Suprapubic skin (tissue), 4 donors: ENCODE data around the gene TMC6.

Experiments used
- CTCF ChIP-seq, 2 donors: fragments of 200-600 bp in 1 of 2; fragments of 450-650 bp in 1 of 2; sonication (generic) in 1 of 2; IDR thresholded peaks; one replicate each; pipeline ENCODE4 v1.5.1; 2016 to 2019; ENCODE audit warnings: antibody characterized with exemption in 2 of 2, mild to moderate bottlenecking in 1 of 2, moderate library complexity in 1 of 2
- EP300 ChIP-seq: sonication (generic); formaldehyde crosslinking; IDR thresholded peaks from one replicate; pipeline ENCODE4 v1.6.1; 2017; ENCODE audit warnings: antibody characterized with exemption
- POLR2A ChIP-seq, 2 donors: fragments of 450-650 bp; IDR thresholded peaks; one replicate each; pipeline ENCODE4 v1.6.1; 2017; ENCODE audit warnings: antibody characterized with exemption in 2 of 2, mild to moderate bottlenecking in 2 of 2, moderate library complexity in 2 of 2
- POLR2AphosphoS5 ChIP-seq, 3 donors: sonication (generic); formaldehyde crosslinking; IDR thresholded peaks; one replicate each; pipeline ENCODE4 v1.6.1; 2017; ENCODE audit warnings: antibody characterized with exemption in 3 of 3

DNA sequence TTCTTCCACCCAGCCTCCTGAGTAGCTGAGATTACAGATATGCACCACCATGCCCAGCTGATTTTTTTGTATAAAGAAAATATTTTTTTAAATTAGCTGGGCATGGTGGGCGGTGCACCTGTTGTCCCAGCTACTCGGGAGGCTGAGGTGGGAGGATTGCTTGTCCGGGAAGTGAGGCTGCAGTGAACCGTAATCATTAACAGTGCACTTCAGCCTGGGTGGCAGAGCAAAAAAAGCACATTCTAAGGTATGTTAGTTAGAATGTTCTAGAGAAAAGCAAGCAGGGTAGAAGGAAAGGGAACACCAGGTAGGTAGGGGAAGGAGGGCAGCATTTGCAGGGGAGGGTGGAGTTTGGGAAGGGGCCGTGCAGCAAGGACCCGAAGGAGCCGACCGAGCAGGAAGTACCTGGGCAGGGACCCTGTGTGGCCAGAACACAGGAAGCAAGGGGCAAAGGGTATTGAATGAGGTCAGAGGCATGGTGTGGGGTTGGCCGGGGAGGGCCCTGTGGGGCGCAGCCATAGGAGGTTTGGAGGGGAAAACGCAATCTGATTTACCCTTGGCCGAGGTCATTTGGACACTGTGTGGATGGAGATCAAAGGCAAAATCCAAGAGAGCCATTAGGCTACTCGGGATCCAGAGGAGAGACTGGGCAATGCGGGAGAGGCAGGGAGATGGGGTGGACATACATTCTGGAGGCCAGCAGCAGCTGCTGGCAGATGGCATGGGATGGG lies 19.9 kb upstream of the TMC6 start:
- no peak for TF ChIP-seq POLR2AphosphoS5 (IDR thresholded peaks at IDR 0.05)
- no peak for TF ChIP-seq POLR2A (IDR thresholded peaks at IDR 0.05)
- no peak for TF ChIP-seq CTCF (IDR thresholded peaks at IDR 0.05)
- no peak for TF ChIP-seq EP300
